CD4-positive, alpha-beta T cell treated with Interleukin-10 for 1 hour (primary cell): ENCODE data around the gene MUC16.
A peak's percentile ranks its signal among the peaks of the same experiment; 100 is the strongest.

ENCODE experiments used
- DNase-seq: peaks from one replicate; pipeline ENCODE4 v3.0.0-alpha.2; 2020

MUC16 gene

DNA sequence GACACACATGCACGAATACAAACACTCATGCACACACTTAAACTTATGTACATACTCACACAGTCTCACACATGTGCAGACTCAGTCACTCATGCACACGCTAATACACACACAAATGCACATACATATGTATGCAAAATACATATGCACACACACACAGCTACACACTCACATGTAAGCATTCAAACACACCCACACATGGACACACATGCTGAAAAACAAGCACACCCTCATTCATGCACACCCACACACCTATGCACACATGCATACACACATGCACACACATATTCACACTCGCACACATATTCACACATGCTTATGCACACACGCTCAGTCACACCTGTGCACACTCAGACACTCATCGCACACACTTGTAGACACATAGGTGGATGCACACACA is 9.3 kb downstream of the MUC16 start:
- DNase-seq = no peak

DNA sequence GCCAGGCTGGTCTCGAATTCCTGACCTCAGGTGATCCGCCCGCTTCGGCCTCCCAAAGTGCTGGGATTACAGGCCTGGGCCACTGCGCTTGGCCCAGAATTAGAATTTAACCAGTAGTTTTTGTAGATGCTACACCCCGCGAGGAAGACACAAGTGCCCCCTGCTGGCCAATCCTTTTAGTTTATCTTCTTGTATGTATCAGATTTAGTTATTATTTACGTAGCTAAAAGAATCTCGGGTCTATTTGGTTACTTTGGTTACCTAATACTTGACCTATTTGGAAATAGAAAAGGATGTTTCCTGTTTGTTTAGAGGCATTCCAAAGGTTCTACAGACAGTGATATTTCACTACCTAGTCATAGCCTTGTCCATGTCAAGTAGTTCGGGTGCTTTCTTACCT is 22.0 kb downstream of the MUC16 start:
- peak; percentile 40 for DNase-seq

DNA sequence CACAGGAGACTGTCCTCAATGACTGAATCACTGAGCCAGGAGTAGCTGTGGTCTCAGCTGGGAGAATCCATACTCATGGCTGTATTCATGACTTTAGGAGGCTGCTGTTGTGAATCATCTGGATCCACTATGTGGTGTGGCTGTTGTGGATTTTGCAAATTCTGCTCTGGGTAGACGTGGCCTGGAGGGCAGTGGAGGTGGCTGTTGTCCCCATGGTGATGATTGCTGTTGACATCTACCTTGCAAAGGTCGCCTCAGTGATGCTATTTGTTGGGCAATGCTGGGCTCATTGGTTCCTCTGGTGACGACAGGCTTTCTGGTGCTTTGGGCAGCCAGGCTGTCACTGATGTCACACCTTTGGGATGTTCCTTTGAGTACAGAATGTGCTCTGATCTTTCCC is 23.9 kb downstream of the MUC16 start:
- no peak for DNase-seq

DNA sequence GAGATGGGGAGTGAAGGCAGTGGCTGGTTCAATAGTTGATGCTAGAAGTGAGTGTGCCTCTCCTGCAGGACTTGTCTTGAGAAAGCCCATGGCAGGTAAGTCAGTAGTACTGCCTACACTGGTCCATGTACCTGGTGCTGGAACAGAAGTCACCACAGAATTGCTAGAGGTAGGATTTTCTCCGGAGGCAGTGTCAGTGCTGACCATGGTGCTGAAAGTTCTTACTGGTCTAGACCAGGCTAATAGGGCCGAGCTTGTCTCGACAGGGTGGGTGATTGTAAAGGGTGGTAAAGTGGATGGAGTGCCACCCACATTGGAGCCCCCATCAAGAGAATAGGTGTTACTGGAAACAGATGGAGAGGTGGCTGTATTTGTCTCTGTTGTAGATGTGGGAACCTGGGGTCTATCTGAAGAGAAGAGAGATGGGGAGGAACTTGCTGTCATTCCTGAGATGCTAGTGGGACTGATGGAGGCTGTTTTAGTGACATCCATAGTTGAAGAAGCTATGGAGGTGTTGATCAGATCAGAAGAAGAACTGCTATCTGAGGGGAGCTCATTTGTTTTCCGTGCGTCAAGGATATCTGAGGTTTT is 36.6 kb downstream of the MUC16 start:
- DNase-seq = no peak

DNA sequence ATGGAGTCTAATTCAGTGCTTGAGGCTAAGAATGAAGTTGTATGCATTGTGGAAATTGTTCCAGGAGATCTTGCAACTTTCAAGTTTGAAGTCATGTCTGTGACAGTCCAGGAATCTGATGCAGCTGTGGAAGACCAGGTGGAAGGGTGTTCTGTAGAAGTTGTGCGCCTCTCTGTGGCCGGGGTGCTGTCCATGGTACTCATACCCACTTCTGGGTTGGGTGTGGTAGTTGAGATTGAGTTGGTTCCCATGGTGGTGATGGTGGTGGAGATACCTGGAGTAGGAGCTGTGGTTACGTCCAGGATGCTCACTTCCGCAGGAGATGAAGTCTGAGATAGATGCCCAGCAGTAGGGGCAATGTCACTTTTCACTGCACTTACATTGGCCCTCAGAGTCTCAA is 44.3 kb downstream of the MUC16 start:
- DNase-seq = no peak
